Nephron (organoid): ENCODE data around the gene ZXDB.
A peak's percentile ranks its signal among the peaks of the same experiment; 100 is the strongest.
"Not testable (repeated sequence)": the region's sequence is repeated elsewhere in the genome, so short reads cannot be mapped to it uniquely, and the experiment has no call there.

Source experiments
- H3K27ac Mint-ChIP-seq, 3 experiments: 2 replicates each; pipeline ENCODE4 v1.8.0; 2020; ENCODE audit warnings: mixed read lengths in 3 of 3, mild to moderate bottlenecking in 2 of 3, moderate library complexity in 1 of 3
- H3K27me3 Mint-ChIP-seq: 2 replicates; pipeline ENCODE4 v1.8.0; 2021; ENCODE audit warnings: low read depth, mild to moderate bottlenecking, moderate library complexity, mixed read lengths
- H3K36me3 Mint-ChIP-seq: 2 replicates; pipeline ENCODE4 v1.8.0; 2020; ENCODE audit warnings: low read depth, mixed read lengths
- H3K4me1 Mint-ChIP-seq: 2 replicates; pipeline ENCODE4 v1.8.0; 2020; ENCODE audit warnings: mixed read lengths
- H3K4me3 Mint-ChIP-seq, 3 experiments: 2 replicates each; pipeline ENCODE4 v1.8.0; 2020; ENCODE audit warnings: mild to moderate bottlenecking in 3 of 3, mixed read lengths in 3 of 3, moderate library complexity in 2 of 3
- H3K9me3 Mint-ChIP-seq: 2 replicates; pipeline ENCODE4 v1.8.0; 2020; ENCODE audit warnings: mixed read lengths
- TF ChIP-seq, protein P1 (sequence below), 3 experiments: fragments of 200-600 bp; sonication (generic); IDR thresholded peaks; one replicate each; pipeline ENCODE4 v1.5.0; 2021; ENCODE audit warnings: antibody characterized with exemption in 3 of 3; ENCODE audit not compliant: unreplicated experiment in 3 of 3

Gene ZXDB

DNA sequence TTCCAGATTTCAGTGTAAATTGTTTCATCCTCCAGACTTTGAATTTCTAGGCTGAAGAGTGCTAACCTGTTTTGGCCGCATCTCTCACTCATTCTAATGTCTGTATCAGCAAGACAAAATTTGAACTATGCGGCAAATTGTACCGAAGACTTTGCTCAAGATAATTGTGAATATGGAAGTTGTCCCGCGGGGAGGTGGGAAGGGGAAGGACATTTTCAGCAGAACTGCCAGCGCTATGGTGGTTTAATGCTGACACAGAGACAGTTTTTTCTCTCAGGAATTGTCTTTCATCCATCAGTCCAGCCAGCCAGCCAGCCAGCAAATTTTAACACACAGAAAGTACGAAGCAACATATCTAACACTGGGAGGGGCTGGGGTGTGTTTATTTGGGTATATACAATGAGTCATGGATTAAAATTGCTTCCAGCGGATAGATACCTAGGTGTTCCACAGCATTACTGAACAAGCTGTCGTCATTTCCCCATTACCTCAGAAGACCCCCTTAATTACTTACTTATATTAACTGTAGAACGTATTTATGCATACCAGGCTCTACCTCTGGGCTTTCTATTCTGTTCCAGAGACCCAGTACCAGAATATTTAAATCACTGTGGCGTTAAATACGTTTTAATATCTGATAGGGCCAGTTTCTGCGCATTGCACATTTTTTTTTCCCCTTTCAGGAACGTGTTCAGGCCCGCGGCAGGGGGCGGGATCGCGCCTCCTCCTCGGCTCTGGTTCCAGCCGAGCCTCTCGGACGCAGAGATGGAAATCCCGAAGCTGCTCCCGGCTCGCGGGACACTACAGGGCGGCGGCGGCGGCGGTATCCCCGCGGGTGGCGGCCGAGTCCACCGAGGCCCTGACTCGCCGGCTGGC, at the start of gene ZXDB:
Gene ZXDB, plus strand, starts transcription at position 728 of the 876 bp plus-strand sequence. Its CDS starts 38 bp downstream, at position 766.
- H3K27ac Mint-ChIP-seq: peak within 1 kb of the TSS; percentile 87 to 95 (median 91)
- H3K9me3 Mint-ChIP-seq, H3K27me3 Mint-ChIP-seq: not testable (repeated sequence)
- H3K36me3 Mint-ChIP-seq: peaks cover 15% of the 10 kb centered on the region
- peak within 1 kb of the TSS; percentile 79 to 88 (median 87) for H3K4me3 Mint-ChIP-seq
- H3K4me1 Mint-ChIP-seq: peaks cover 20% of the 10 kb centered on the region

DNA sequence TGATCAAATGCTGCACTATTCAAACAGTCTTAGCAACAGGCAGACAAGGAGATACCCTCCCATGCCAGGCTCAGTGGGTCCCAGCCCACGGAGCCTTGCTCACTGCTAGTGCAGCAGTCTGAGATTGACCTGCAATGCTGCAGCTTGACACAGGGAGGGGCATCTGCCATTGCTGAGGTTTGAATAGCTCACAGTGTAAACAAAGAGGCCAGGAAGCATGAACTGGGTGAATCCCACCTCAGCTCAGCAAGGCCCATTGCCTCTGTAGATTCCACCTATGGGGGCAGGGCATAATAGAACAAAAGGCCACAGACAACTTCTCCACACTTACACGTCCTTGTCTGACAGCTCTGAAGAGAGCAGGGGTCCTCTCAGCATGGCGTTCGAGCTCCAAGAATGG, 26.6 kb upstream of the ZXDB start:
- no peak overlapping the region for H3K27ac Mint-ChIP-seq

DNA sequence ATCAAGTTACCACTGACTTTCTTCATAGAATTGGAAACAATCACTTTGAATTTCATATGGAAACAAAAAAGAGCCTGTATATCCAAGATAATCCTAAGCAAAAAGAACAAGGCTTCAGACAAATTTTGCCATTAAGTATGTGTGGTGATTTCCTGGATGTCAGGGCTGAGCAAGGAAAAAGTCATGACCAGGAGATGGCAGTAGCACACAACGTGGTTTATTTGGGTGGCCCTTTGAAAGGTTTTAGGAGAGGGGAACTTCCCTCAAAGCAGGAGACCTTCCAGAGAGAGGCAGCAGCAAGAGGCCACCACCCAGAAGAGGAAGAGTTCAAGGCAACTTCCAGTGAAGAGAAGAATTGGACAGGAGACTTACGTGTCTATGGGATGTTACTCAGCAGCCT, 18.1 kb upstream of the ZXDB start:
- H3K4me3 Mint-ChIP-seq: no peak overlapping the region
- no peaks in the 10 kb centered on the region for H3K27me3 Mint-ChIP-seq
- H3K4me1 Mint-ChIP-seq: no peaks in the 10 kb centered on the region
- H3K9me3 Mint-ChIP-seq: peaks cover 6% of the 10 kb centered on the region
- H3K27ac Mint-ChIP-seq: no peak overlapping the region
- H3K36me3 Mint-ChIP-seq: no peaks in the 10 kb centered on the region
- TF ChIP-seq, protein P1, sequence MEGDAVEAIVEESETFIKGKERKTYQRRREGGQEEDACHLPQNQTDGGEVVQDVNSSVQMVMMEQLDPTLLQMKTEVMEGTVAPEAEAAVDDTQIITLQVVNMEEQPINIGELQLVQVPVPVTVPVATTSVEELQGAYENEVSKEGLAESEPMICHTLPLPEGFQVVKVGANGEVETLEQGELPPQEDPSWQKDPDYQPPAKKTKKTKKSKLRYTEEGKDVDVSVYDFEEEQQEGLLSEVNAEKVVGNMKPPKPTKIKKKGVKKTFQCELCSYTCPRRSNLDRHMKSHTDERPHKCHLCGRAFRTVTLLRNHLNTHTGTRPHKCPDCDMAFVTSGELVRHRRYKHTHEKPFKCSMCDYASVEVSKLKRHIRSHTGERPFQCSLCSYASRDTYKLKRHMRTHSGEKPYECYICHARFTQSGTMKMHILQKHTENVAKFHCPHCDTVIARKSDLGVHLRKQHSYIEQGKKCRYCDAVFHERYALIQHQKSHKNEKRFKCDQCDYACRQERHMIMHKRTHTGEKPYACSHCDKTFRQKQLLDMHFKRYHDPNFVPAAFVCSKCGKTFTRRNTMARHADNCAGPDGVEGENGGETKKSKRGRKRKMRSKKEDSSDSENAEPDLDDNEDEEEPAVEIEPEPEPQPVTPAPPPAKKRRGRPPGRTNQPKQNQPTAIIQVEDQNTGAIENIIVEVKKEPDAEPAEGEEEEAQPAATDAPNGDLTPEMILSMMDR (IDR thresholded peaks at IDR 0.05; ENCODE audit: unreplicated experiment in 3 of 3): peak in 2 of 3 experiments; percentile 21 to 32

More for the DNA sequence above, 26.6 kb upstream of the ZXDB start:
- H3K4me1 Mint-ChIP-seq: no peaks in the 10 kb centered on the region
- H3K27me3 Mint-ChIP-seq: no peaks in the 10 kb centered on the region
- no peaks in the 10 kb centered on the region for H3K36me3 Mint-ChIP-seq
- no peak overlapping the region for H3K4me3 Mint-ChIP-seq
- H3K9me3 Mint-ChIP-seq: peaks cover 38% of the 10 kb centered on the region
- TF ChIP-seq, protein P1 (IDR thresholded peaks at IDR 0.05; ENCODE audit: unreplicated experiment in 3 of 3): no peak

DNA sequence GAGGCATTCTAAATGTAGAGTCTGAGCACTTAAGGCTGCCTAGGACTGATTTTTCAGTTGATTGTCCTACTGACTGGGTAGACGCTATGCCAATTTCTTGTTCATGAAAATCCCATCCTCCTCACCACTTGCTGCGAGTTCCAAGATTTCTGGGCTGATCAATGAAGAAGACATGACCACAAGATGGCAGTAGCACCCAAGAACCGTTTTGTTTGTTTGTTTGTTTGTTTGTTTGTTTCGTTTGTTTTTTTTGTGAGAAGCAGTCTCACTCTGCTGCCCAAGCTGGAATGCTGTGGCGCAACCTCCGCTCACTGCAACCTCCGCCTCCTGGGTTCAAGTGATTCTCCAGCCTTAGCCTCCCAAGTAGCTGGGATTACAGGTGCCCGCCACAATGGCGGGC, 8.9 kb upstream of the ZXDB start:
- H3K4me3 Mint-ChIP-seq, H3K9me3 Mint-ChIP-seq, H3K36me3 Mint-ChIP-seq, H3K27me3 Mint-ChIP-seq, H3K27ac Mint-ChIP-seq, H3K4me1 Mint-ChIP-seq: not testable (repeated sequence)

DNA sequence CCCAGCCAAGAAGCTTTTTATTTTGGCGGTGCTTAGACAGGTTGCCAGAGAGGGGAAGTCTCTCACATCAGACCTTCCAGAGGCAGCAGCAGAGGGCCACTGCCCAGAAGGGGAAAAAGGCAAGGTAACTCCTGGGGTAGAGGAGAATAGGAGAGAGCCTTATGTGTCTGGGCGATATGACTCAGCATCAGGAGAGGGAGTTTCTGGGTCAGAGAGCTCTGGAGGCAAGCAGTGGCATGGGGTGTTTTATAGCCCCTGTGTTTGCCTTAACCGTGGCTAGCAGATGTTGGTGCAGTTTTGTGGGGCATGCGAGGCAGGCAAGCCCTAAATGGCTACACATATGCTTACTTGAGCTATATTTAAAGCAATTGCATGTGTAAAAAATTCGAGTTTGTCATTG, 8.3 kb upstream of the ZXDB start:
- peaks cover 3% of the 10 kb centered on the region for H3K27me3 Mint-ChIP-seq
- TF ChIP-seq, protein P1 (IDR thresholded peaks at IDR 0.05; ENCODE audit: unreplicated experiment in 3 of 3): no peak
- no peak overlapping the region for H3K27ac Mint-ChIP-seq
- no peaks in the 10 kb centered on the region for H3K9me3 Mint-ChIP-seq
- no peaks in the 10 kb centered on the region for H3K36me3 Mint-ChIP-seq
- no peak overlapping the region for H3K4me3 Mint-ChIP-seq
- H3K4me1 Mint-ChIP-seq: no peaks in the 10 kb centered on the region

DNA sequence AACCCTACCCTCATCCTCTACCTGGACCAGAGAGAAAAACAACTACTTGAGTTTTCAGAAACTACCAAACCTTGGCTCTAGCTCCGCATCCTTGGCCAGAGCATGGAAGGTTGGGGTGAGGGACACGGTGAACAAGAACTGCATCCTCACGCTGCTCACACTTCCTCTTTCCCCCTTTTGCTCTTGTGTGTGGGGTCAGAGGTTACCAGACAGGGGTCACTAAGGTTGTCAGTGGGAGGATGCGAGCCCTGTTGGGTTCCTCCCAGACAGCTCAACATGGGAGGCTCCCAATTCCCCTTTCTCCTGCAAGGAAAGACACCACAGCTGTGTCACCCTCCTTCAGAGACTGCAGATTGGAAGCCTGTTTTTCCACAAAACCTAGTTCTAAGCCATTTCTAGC, 5.5 kb upstream of the ZXDB start:
- no peak overlapping the region for H3K27ac Mint-ChIP-seq
- no peak overlapping the region for H3K4me3 Mint-ChIP-seq
- TF ChIP-seq, protein P1 (IDR thresholded peaks at IDR 0.05; ENCODE audit: unreplicated experiment in 3 of 3): no peak
- H3K4me1 Mint-ChIP-seq: no peaks in the 10 kb centered on the region
- H3K36me3 Mint-ChIP-seq: no peaks in the 10 kb centered on the region
- H3K27me3 Mint-ChIP-seq: peaks cover 3% of the 10 kb centered on the region
- peaks cover 4% of the 10 kb centered on the region for H3K9me3 Mint-ChIP-seq

DNA sequence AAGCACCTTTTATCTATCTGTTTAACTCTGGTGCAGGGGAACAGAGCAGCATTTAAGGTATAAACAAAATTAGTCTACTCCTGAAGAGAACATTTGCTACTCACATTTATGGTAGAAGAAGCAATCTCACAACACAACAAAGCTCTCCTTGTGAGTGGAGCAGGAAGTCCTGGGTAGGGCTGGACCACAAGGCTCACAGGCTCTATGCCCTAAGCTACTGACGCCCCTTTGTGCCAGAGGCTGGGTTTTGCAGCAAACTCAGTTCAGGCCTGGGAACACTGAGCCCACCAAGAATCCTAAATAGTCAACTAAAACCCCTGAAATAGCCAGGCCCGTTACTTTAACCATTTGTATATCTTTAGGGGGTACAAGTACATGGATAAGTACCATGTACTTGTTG, 4.7 kb upstream of the ZXDB start:
- Mint-ChIP-seq H3K4me1 (no peaks in the 10 kb centered on the region), H3K9me3 (peaks cover 4% of the 10 kb centered on the region), H3K36me3 (no peaks in the 10 kb centered on the region), H3K4me3 (no peak overlapping the region), H3K27me3 (peaks cover 3% of the 10 kb centered on the region), H3K27ac (no peak overlapping the region)
- TF ChIP-seq, protein P1 (IDR thresholded peaks at IDR 0.05; ENCODE audit: unreplicated experiment in 3 of 3): no peak
